Activated naive CD4-positive, alpha-beta T cell treated with anti-CD3 and anti-CD28 coated beads, Interleukin-2, amount 50 U/mL, for 24 hours (primary cell): ENCODE measurements around the gene MRPL36.
"Not testable (repeated sequence)": the region's sequence is repeated elsewhere in the genome, so short reads cannot be mapped to it uniquely, and the experiment has no call there.

Experiments used
- H3K27ac Mint-ChIP-seq: one replicate; pipeline ENCODE4 v1.8.0; 2021; ENCODE audit warnings: mild to moderate bottlenecking, mixed read lengths
- H3K27me3 Mint-ChIP-seq: one replicate; pipeline ENCODE4 v1.8.0; 2021; ENCODE audit warnings: mixed read lengths
- H3K36me3 Mint-ChIP-seq: one replicate; pipeline ENCODE4 v1.8.0; 2021; ENCODE audit warnings: mixed read lengths
- H3K4me1 Mint-ChIP-seq: one replicate; pipeline ENCODE4 v1.8.0; 2021; ENCODE audit warnings: mixed read lengths
- H3K4me3 Mint-ChIP-seq: one replicate; pipeline ENCODE4 v1.8.0; 2021; ENCODE audit warnings: mild to moderate bottlenecking, mixed read lengths
- H3K9me3 Mint-ChIP-seq: one replicate; pipeline ENCODE4 v1.8.0; 2021; ENCODE audit warnings: mixed read lengths

Gene MRPL36

GRCh38 chr5:1824109-1824821 lies 24.6 kb upstream of the MRPL36 start:
- Mint-ChIP-seq H3K27ac (no peak overlapping the region), H3K9me3 (no peaks in the 10 kb centered on the region), H3K27me3 (no peaks in the 10 kb centered on the region), H3K36me3 (peaks cover 4% of the 10 kb centered on the region), H3K4me3 (no peak overlapping the region), H3K4me1 (no peaks in the 10 kb centered on the region)

GRCh38 chr5:1823381-1824034 lies 23.9 kb upstream of the MRPL36 start:
- Mint-ChIP-seq H3K4me3 (no peak overlapping the region), H3K4me1 (no peaks in the 10 kb centered on the region), H3K9me3 (no peaks in the 10 kb centered on the region), H3K27me3 (no peaks in the 10 kb centered on the region), H3K27ac (no peak overlapping the region), H3K36me3 (peaks cover 10% of the 10 kb centered on the region)

GRCh38 chr5:1821862-1822261 lies 22.2 kb upstream of the MRPL36 start:
- Mint-ChIP-seq H3K27me3 (no peaks in the 10 kb centered on the region), H3K36me3 (peaks cover 16% of the 10 kb centered on the region), H3K4me1 (no peaks in the 10 kb centered on the region), H3K4me3 (no peak overlapping the region), H3K9me3 (no peaks in the 10 kb centered on the region), H3K27ac (no peak overlapping the region)

- Mint-ChIP-seq H3K36me3 (peaks cover 18% of the 10 kb centered on the region), H3K9me3 (no peaks in the 10 kb centered on the region), H3K4me3 (no peak overlapping the region), H3K4me1 (no peaks in the 10 kb centered on the region), H3K27ac (no peak overlapping the region), H3K27me3 (no peaks in the 10 kb centered on the region)
These were observed 21.3 kb upstream of the MRPL36 start for GRCh38 chr5:1820926-1821325.

GRCh38 chr5:1820381-1820780 lies 20.7 kb upstream of the MRPL36 start:
- Mint-ChIP-seq H3K36me3 (peaks cover 20% of the 10 kb centered on the region), H3K27ac (no peak overlapping the region), H3K9me3 (no peaks in the 10 kb centered on the region), H3K4me1 (no peaks in the 10 kb centered on the region), H3K27me3 (no peaks in the 10 kb centered on the region), H3K4me3 (no peak overlapping the region)

- Mint-ChIP-seq H3K27ac (no peak overlapping the region), H3K9me3 (no peaks in the 10 kb centered on the region), H3K4me3 (no peak overlapping the region), H3K36me3 (peaks cover 23% of the 10 kb centered on the region), H3K27me3 (no peaks in the 10 kb centered on the region), H3K4me1 (no peaks in the 10 kb centered on the region)
These were observed 19.8 kb upstream of the MRPL36 start for GRCh38 chr5:1819458-1819857.

GRCh38 chr5:1818784-1819183 lies 19.1 kb upstream of the MRPL36 start:
- H3K27me3 Mint-ChIP-seq: no peaks in the 10 kb centered on the region
- no peaks in the 10 kb centered on the region for H3K9me3 Mint-ChIP-seq
- H3K4me3 Mint-ChIP-seq: no peak overlapping the region
- H3K4me1 Mint-ChIP-seq: no peaks in the 10 kb centered on the region
- H3K27ac Mint-ChIP-seq: peak overlapping the region; percentile 59
- H3K36me3 Mint-ChIP-seq: peaks cover 23% of the 10 kb centered on the region

GRCh38 chr5:1817261-1818043 lies 17.8 kb upstream of the MRPL36 start:
- peaks cover 23% of the 10 kb centered on the region for H3K36me3 Mint-ChIP-seq
- no peaks in the 10 kb centered on the region for H3K4me1 Mint-ChIP-seq
- no peaks in the 10 kb centered on the region for H3K9me3 Mint-ChIP-seq
- H3K4me3 Mint-ChIP-seq: no peak overlapping the region
- H3K27ac Mint-ChIP-seq: no peak overlapping the region
- H3K27me3 Mint-ChIP-seq: no peaks in the 10 kb centered on the region

GRCh38 chr5:1816495-1817089 lies 17.0 kb upstream of the MRPL36 start:
- H3K27ac Mint-ChIP-seq, H3K9me3 Mint-ChIP-seq, H3K4me3 Mint-ChIP-seq, H3K27me3 Mint-ChIP-seq, H3K4me1 Mint-ChIP-seq: not testable (repeated sequence)
- H3K36me3 Mint-ChIP-seq: peaks cover 21% of the 10 kb centered on the region

GRCh38 chr5:1815881-1816292 lies 16.2 kb upstream of the MRPL36 start:
- H3K36me3 Mint-ChIP-seq: peaks cover 21% of the 10 kb centered on the region
- H3K4me1 Mint-ChIP-seq: peaks cover 3% of the 10 kb centered on the region
- no peaks in the 10 kb centered on the region for H3K27me3 Mint-ChIP-seq
- no peak overlapping the region for H3K27ac Mint-ChIP-seq
- no peak overlapping the region for H3K4me3 Mint-ChIP-seq
- no peaks in the 10 kb centered on the region for H3K9me3 Mint-ChIP-seq

- Mint-ChIP-seq H3K27ac (no peak overlapping the region), H3K4me3 (no peak overlapping the region), H3K9me3 (no peaks in the 10 kb centered on the region), H3K36me3 (peaks cover 21% of the 10 kb centered on the region), H3K27me3 (no peaks in the 10 kb centered on the region), H3K4me1 (peaks cover 5% of the 10 kb centered on the region)
These were observed 15.6 kb upstream of the MRPL36 start for GRCh38 chr5:1815071-1815786.

GRCh38 chr5:1814183-1815020 lies 14.8 kb upstream of the MRPL36 start:
- Mint-ChIP-seq H3K4me3 (no peak overlapping the region), H3K36me3 (peaks cover 21% of the 10 kb centered on the region), H3K27me3 (no peaks in the 10 kb centered on the region), H3K27ac (no peak overlapping the region), H3K4me1 (peaks cover 5% of the 10 kb centered on the region), H3K9me3 (no peaks in the 10 kb centered on the region)

GRCh38 chr5:1810581-1811101 lies 11.0 kb upstream of the MRPL36 start:
- Mint-ChIP-seq H3K4me1 (peaks cover 29% of the 10 kb centered on the region), H3K36me3 (peaks cover 8% of the 10 kb centered on the region), H3K27ac (no peak overlapping the region), H3K27me3 (no peaks in the 10 kb centered on the region), H3K9me3 (no peaks in the 10 kb centered on the region), H3K4me3 (no peak overlapping the region)

GRCh38 chr5:1809416-1810035 lies 9.9 kb upstream of the MRPL36 start:
- Mint-ChIP-seq H3K27ac (no peak overlapping the region), H3K4me3 (no peak overlapping the region), H3K9me3 (no peaks in the 10 kb centered on the region), H3K36me3 (peaks cover 8% of the 10 kb centered on the region), H3K27me3 (no peaks in the 10 kb centered on the region), H3K4me1 (peaks cover 33% of the 10 kb centered on the region)
